ENCODE measurements around the gene TMEM175.

DNA sequence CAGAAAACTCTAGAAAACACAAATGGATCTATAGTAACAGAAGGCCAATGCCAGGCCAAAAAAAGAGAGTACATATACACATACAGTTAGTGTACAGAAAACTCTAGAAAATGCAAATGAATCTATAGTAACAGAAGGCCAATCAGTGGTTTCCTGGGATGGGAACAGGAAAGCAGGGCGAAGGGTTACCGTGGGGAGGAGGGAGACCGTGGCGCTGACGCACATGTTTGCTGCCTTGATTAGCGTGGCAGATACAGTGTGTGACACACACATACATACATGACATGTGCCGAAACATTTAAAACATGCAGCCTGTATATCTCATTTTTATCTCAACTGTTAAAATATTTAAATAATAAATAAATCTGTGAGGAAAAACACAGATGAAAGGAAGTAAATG, 14.8 kb upstream of the TMEM175 start:
- TF ChIP-seq, protein P1, sequence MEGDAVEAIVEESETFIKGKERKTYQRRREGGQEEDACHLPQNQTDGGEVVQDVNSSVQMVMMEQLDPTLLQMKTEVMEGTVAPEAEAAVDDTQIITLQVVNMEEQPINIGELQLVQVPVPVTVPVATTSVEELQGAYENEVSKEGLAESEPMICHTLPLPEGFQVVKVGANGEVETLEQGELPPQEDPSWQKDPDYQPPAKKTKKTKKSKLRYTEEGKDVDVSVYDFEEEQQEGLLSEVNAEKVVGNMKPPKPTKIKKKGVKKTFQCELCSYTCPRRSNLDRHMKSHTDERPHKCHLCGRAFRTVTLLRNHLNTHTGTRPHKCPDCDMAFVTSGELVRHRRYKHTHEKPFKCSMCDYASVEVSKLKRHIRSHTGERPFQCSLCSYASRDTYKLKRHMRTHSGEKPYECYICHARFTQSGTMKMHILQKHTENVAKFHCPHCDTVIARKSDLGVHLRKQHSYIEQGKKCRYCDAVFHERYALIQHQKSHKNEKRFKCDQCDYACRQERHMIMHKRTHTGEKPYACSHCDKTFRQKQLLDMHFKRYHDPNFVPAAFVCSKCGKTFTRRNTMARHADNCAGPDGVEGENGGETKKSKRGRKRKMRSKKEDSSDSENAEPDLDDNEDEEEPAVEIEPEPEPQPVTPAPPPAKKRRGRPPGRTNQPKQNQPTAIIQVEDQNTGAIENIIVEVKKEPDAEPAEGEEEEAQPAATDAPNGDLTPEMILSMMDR (IDR thresholded peaks at IDR 0.05), result no peak
- no peak for TF ChIP-seq EP300 (IDR thresholded peaks at IDR 0.05)
